HG02884 (cell line): ENCODE measurements around the gene FASN.

ENCODE experiments used
- ATAC-seq: cut with Tn5 transposase; IDR thresholded peaks from one replicate; pipeline ENCODE4 v1.9.1; 2021; ENCODE audit warnings: mild to moderate bottlenecking, moderate library complexity; ENCODE audit not compliant: unreplicated experiment

FASN gene

DNA sequence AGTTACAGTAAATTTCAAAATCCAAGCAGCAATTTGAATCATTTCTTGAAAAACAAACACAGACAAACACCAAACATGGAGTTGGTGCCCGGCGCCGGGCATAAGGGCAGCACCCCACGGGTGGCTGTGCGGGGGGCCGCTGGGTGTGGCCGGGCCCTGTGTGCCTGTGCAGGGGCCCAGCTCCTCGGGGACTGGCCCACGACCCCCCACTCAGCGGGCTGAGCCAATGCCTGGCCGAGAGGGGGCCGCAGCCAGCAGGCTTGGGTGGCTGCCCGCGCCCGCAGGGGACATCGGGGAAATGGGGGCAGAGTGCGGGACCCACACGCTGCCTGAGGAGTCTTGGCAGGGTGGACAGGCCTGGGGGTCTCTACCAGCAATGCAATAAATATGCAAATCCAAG, 19.6 kb downstream of the FASN start:
- no peak for ATAC-seq

DNA sequence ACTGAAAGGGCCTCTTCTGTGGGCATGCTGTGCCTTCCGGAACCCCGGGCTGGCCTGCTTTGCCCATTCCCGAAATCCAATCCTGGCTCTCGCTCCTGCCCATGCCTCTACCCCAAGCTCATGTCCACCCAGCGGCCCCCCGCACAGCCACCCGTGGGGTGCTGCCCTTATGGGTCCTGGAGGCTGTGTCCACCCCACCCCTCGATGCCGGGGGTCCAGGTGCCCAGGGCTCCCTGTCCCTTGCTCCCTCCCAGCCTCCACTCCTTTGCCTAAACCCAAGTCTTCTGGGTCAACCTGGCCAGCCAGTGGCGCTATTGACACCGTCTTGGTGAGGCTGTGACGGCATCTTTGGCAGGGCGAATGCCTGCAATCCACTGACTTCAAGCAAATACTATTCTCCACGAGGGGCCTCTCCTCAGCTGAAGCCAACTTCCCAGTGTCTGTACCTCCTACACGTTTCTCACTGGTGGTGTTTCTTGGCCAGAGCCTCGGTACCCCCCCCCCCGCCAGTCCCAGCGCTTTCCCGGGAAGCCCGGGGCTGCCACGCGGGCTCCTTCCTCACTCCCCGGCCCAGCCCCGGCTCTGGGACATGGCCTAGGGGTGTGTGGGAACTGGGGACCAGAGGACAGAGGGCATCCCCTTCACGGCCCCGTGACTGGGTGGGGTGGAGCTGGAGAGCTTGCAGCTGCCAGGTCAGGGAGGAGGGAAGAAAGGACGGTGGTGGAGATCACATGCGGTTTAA, 20.2 kb downstream of the FASN start:
- ATAC-seq: no peak

- no peak for ATAC-seq
These were observed 21.0 kb downstream of the FASN start for GRCh38 chr17:82076785-82077591.

DNA sequence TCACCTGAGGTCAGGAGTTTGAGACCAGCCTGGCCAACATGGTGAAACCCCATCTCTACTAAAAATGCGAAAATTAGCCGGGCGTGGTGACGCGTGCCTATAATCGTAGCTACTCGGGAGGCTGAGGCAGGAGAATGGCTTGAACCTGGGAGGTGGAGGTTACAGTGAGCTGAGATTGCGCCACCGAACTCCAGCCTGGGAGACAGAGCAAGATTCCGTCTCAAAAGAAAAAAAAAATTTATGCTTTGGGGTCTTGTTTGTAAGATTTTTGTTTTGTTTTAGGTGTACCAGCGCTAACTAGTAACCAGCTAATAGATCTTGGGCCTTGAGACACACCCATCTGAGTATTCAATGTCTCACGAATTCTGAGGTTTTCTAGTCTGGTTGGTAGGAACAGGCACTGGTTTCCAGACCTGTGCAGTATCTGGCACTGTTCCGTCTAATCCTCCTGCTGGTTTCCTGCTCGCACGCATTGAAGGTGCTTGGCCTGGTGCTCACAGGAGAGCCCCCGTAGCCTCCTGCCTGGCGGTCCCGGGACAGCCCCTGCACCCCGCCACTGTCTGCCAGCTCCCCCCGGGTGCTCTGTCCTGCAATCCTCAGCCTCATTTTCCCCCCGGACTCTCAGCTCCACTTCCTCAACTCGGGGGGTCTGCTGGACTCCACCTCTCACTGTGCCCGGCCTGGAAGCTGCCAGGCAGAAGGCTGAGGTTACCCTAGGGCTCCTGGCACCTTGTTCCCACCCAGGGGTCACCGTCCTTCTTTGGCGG, 21.8 kb downstream of the FASN start:
- ATAC-seq: no peak

GRCh38 chr17:82073446-82073845, 24.6 kb downstream of the FASN start:
- no peak for ATAC-seq

- no peak for ATAC-seq
These were observed 25.2 kb downstream of the FASN start for GRCh38 chr17:82072827-82073226.

DNA sequence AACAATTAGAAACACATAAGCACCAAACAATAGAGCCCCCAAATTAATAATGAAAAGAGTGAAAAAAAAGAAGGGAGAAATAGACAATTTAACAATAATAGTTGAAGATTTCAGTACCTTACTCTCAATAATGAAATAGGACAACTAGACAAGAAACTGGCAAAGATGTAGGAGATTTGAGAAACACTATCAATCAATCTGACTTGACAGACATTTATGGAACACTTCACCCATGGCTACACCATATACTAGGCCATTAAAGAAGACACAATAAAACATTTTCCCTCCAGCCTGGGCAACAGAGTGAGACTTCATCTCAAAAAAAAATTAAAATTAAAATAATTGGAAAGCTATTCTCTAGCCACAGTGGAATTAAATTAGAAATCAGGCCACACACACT, 27.4 kb downstream of the FASN start:
- ATAC-seq: no peak

GRCh38 chr17:82065638-82066303, 32.3 kb downstream of the FASN start, which contains the start of gene DUS1L:
TSS of gene DUS1L (minus strand) at chr17:82065804. CDS start at chr17:82065059, 745 bp downstream.
- no peak for ATAC-seq

DNA sequence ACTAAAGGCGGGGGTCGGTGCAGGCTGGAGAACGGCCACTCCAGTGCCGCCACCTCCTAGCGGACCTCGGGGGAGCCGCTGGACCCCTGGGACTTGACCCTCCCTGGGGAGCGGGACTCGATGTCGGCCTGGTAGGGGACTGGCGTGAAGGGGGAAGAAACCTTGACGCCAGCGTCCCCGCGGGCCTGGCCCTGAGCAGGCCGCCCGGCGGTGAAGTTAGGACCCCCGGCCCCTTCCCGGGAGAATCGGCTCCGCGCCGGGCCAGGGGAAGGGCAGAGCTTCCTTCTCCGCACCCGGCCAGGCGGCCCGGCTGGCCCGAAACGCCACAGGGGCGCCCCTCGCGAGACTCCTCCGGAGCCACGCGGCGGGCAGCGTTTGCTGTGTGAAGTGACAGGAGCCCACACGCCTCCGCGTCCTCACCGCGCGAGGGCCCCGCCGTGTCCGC, 32.8 kb downstream of the FASN start:
- no peak for ATAC-seq

DNA sequence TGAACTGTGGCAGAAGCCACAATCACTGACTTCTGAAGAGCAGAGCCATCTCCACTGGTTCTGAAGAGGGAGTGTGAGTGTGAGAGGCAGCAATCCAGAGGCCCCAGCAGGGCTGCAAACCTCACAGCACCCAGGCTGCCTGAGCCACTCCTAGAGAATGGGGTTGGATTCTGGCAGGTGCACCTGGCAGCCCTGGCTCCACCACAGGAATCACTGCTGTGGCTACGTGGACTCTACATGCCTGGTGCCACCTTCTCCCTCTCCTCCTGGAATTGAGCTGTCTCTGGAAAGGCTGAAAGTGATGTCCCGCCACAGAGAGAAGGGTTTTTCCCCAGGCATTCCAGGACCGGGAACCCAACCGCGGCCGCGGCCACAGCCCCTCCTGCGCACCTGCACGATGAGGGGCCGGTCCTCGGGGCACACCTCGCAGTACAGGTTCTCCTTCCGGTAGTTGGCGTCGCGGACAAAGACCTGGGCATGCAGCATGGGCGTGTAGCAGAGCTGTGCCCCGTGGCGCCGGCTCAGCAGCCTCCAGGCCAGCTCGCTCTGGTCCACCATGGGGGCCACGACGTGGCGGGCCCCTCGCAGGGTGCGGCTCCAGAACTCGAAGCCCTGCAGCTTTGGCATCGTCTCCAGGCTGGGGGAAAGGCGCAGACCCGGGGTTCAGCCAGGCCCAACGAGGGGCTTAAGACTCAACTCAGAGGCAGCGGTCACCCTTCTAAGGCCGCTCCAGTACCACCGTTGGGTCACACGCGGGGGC, 33.4 kb downstream of the FASN start:
- ATAC-seq: no peak

DNA sequence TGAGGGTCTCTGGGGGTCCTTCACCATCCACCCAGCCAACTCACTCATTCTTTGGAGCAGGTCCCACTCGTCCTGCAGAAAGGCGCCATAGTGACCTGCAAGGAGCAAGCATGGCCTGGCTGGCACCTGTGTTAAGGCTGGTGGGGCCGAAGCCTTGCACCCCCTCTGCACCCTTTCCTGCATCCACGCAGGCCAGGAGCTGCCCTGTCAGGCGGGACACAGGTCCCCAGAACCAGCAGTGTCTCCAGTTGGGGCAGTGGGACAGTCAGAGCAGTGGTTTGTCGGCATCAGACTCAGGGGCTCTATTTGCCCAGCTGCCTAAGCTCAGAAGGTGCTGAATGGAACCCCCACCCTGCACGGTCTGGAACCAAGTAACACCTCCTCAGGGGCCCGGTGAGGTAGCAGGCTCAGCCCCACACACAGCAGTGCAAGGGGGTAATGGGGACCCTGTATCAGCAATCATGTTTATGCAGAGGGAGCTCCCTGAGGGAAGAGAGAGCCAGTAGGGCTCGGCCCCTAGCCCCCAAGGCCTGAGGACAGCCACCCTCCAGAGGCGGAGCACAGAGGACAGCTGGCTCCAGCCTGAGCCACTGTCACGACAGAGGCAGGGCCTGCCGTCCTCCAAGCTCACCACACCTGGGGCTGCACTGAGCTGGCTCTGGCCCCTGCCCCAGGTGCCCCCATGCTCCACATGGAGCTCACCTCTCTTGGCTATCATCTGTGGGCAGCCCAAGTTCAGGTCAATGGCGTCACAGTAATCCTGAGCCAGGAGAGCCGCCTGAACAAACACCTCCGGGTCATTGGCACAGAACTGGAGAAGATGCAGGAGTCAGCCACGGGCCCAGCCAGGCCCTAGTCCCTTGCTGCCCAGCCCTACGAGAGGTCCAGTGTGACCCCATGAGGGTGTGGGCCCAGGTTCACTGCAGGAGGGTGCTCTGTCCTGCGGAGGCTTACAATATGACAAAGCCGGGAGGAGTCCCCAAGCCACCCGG, 34.3 kb downstream of the FASN start:
- ATAC-seq: no peak

DNA sequence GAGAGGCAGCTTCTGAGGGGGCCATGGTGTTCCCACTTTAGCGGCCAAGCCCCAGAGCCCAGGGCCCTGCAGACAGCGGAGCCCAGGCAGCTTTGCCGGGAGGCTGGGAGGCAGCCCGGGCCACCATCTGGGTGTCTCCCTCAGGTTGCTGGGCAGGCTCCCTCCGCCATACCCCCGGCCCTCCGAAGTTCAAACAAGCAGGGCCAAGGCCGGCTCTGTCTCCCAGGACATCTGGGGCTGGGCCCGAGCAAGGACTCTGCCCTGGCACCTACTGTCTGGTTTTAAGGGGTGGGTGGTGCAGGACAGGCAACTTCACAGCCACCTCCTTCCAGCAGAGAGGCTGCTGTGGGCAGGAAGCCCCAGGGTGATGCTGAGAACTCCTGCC, 35.1 kb downstream of the FASN start:
- no peak for ATAC-seq

DNA sequence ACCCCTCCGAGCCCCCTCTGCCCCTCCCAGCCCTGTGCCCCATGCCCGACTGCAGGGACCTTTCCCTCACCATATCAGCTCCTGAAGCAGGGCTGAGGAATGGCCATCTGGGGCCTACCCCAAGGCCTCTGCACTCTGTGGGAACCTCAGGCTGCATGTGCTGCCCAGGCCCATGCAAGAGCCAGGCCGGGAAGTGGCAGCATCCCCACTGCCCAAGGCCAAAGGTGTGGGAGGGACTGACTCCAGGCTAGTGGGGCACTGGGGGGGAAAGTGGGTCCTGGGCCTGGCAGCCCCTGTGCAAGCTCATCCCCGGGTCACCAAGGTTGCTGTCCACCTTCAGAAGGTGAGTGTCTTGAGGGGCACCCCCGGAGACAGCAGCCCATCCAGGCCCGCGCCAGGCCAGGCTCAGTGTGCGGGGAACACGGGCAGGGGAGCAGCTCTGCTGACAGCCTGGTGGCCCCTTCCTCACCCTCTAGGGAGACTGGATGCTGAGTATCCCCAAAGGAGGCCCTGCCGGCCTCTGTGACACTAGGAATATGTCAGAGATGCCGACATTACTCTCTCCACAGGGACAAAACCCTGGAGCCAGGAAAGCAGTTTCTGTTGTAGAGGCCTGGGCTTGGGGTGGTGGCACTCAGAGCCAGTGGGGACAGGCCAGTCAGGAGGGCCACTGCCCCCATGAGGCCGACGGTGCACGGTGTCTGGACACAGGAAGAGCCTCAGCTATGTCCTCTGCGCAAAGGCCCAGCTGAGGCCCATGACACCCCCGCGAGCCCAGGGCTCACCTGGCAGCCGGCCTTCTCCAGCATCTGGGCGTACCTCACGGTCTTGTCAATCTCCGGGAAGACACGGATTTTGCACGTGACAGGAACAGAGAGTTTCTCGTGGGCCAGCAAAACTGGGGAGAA, 35.7 kb downstream of the FASN start:
- ATAC-seq: no peak

DNA sequence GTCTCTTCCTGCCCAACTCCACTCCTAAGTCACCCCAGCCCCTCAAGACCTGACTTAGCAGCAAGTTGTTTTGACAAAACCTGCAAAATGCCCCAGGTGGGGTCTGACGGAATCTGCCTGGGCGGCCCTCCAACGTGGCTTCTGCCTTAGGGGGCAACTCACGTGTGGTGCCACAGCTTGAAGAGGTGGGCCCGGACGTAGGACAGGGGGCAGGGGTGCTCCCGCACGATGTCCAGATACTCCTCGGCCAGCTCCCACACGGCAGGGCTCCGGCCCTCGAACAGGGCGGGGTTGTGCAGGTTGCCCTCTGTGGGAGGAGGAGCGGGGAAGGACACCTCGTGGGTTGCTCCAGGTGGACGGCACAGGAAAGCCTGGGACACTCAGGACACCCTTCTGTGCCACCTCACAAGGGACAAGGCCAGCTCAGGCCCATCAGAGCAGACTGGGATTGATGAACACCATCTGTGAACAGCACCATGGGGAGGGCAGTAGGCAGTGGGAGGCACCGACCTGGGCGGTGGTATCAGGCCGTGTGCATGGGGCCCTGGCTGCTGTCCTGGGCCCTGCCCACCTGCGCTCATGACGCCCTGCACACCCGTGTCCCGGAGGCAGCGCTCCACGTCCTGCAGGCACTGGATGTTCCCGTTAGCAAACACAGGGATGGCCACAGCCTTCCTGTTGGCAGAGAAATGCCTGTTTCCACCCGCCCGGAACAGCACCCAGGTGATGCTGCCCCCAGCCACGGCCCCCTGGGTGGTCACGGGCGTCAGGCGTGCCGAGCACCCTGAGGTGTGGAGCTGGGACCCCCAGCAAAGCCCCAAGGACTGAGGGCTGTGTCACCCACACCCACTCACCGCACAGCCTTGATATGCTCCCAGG, 36.8 kb downstream of the FASN start:
- no peak for ATAC-seq

GRCh38 chr17:82060614-82061013, 37.4 kb downstream of the FASN start:
- ATAC-seq: no peak

- ATAC-seq: no peak
These were observed 38.0 kb downstream of the FASN start for GRCh38 chr17:82060001-82060380.
